NT2/D1 (cell line): Measurements from ENCODE around the gene POLR2A.
"Not testable (repeated sequence)": the region's sequence is repeated elsewhere in the genome, so short reads cannot be mapped to it uniquely, and the experiment has no call there.

Experiments
- YY1 ChIP-seq: IDR thresholded peaks from 2 replicates; pipeline ENCODE4 v1.6.1; 2011; ENCODE audit not compliant: insufficient read length, insufficient read depth
- ZNF274 ChIP-seq: IDR thresholded peaks from 2 replicates; pipeline ENCODE4 v1.6.1; 2011; ENCODE audit warnings: mild to moderate bottlenecking, low read depth, low read length

- TF ChIP-seq ZNF274, YY1: not testable (repeated sequence)
Measured at GRCh38 chr17:7469843-7470242, 14.3 kb upstream of the POLR2A start.
